ENCODE measurements around the gene BCR. TPM values are rescaled to one million over a fixed set of nuclear protein-coding genes. Genes with fewer than 3 reads are reported as not detected.

BCR gene
- total and polyA plus RNA-seq, 2 donors, result 17.9 to 22.8 TPM

DNA sequence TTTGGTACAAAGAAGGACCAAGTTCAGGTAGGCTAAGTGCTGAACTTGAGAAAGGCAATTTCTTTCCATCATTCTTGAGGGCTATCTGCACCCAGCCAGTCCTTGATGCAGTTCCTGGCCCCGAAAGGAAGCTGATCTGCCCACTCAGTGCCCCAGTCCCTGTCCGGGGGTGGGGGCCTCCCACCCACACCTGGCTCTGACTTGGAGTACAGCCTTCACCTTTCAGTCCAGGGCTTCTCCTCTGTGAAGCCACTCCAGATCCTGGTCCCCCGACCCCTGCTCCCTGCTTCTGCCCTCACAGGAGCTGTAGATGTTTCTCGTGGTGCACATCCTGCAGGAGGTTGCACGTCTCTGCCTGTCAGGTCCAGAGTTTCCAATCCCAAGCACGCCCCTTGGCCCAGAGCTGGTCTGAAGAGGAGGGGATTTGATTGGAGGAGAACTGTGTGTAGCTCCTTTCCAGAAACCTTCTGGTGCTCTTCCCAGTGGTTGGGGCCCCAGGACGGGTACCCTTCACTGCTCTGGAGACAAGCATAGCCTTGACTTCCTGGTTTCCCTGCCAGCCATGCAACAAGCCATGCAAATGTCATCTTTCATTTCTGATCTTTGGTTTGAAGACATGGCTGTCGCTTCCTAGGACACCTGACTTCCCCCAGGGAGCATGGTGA, 75.3 kb downstream of the BCR start:
- Histone ChIP-seq H3K36me3 (ENCODE audit: control insufficient read depth in 2 of 2, insufficient read depth in 2 of 2, low read length in 1 of 2) (peaks cover 46 to 67% of the 10 kb centered on the region in 2 donors), H3K9me3 (ENCODE audit: control insufficient read depth in 2 of 2, insufficient read depth in 1 of 2, low read length in 1 of 2) (no peaks in the 10 kb centered on the region), H3K4me3 (ENCODE audit: low read length in 2 of 2) (no peak overlapping the region), H3K27ac (ENCODE audit: low read depth in 1 of 2, low read length in 1 of 2) (no peak overlapping the region), H3K27me3 (ENCODE audit: control insufficient read depth in 2 of 2, insufficient read depth in 1 of 2, low read length in 1 of 2) (no peaks in the 10 kb centered on the region), H3K4me1 (ENCODE audit: control insufficient read depth in 2 of 2, insufficient read depth in 2 of 2, low read length in 2 of 2) (peaks cover 0 to 33% of the 10 kb centered on the region in 2 donors)
- DNase-seq (ENCODE audit: low read depth in 6 of 9, low spot score in 9 of 9), result no peak
- WGBS, result 95% methylated on average over 8 of the region's 8 CpGs

DNA sequence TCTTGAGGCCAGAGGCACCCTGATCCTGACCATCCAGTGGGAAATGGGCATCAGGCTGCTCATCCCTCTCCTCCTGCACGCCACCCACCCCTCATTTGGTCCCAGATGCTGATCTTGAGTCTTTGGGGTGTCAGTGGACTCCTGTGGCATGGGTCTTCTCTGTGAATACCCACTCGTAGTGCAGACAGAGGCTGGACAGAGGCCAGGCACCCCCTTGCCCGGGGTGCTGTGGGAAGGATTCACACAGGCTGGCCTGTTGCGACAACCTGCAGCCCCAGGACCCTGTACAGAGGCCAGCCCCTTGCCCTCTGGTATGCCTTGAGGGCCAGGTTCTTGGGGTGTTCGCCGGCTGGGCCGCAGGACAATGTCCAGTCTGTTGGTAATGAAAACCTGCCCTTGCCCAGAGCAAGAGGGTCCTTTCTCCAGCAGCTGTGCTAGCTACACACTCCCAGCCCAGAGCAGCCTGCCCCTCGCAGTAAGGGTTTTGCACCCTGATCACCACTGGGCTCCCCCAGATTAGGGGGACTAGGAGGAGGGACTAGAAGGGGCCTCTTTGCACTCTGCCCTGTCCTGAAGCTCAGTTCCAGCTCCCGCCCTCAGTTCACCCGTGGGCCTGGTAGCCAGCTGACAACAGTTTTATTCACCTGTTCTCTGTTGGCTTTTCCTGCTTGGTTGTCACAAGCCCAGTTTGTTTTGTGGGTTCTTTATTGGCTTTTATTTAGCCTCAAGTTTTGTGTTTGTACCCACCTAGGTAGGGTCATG, 76.0 kb downstream of the BCR start:
- H3K4me3 ChIP-seq (ENCODE audit: low read length in 2 of 2), result no peak overlapping the region
- peaks cover 52 to 74% of the 10 kb centered on the region in 2 donors for H3K36me3 ChIP-seq (ENCODE audit: control insufficient read depth in 2 of 2, insufficient read depth in 2 of 2, low read length in 1 of 2)
- H3K9me3 ChIP-seq (ENCODE audit: control insufficient read depth in 2 of 2, insufficient read depth in 1 of 2, low read length in 1 of 2), result no peaks in the 10 kb centered on the region
- 97% methylated on average over 10 of the region's 10 CpGs for WGBS
- H3K27me3 ChIP-seq (ENCODE audit: control insufficient read depth in 2 of 2, insufficient read depth in 1 of 2, low read length in 1 of 2), result no peaks in the 10 kb centered on the region
- H3K27ac ChIP-seq (ENCODE audit: low read depth in 1 of 2, low read length in 1 of 2), result peak overlapping the region in 1 of 2 donors; percentile 22
- no peak for DNase-seq (ENCODE audit: low read depth in 6 of 9, low spot score in 9 of 9)
- H3K4me1 ChIP-seq (ENCODE audit: control insufficient read depth in 2 of 2, insufficient read depth in 2 of 2, low read length in 2 of 2), result peaks cover 0 to 26% of the 10 kb centered on the region in 2 donors

DNA sequence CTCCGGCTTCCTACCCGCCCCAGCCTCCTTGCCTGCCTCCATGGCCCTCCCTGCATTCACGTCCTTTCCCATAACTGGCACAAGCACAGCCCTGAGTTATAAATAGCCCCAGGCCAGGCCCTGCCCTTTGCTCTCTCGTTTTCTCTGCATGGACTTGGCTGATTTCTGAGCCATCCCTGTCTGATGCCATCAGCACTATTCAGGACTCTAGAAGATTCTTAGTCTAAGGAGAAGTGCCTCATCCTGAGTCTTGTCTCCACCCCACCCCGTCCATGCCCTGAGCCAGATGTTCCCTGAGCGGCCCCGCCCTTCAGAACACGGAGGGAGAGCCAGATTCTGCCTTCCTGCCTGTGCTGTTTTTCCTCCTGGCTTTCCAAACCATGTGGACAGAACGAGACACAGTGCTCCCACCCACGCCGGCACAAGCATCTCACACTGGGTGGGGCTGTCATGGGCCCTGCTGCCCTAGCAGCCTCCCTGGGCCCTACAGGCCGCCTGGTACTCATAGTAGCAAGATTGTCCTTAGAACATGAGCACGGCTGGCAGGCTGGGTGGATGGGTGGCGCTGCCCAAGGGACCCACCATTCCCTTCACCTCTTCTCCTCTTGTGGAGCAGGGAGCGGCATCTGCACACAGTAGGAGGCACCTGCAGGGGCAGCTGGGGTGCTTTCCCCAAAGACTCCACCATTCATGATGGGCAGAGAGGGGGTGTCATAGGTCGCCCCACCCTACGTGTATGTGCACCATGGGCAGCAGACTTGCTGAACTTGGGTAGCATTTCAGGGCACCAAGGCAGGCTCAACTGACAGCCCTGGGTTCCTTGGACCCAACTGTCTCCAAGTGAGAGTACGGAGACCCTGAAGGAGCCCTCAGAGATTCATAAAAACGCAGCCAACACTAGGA, 76.9 kb downstream of the BCR start:
- peaks cover 60 to 79% of the 10 kb centered on the region in 2 donors for H3K36me3 ChIP-seq (ENCODE audit: control insufficient read depth in 2 of 2, insufficient read depth in 2 of 2, low read length in 1 of 2)
- 97% methylated on average over 19 of the region's 19 CpGs for WGBS

DNA sequence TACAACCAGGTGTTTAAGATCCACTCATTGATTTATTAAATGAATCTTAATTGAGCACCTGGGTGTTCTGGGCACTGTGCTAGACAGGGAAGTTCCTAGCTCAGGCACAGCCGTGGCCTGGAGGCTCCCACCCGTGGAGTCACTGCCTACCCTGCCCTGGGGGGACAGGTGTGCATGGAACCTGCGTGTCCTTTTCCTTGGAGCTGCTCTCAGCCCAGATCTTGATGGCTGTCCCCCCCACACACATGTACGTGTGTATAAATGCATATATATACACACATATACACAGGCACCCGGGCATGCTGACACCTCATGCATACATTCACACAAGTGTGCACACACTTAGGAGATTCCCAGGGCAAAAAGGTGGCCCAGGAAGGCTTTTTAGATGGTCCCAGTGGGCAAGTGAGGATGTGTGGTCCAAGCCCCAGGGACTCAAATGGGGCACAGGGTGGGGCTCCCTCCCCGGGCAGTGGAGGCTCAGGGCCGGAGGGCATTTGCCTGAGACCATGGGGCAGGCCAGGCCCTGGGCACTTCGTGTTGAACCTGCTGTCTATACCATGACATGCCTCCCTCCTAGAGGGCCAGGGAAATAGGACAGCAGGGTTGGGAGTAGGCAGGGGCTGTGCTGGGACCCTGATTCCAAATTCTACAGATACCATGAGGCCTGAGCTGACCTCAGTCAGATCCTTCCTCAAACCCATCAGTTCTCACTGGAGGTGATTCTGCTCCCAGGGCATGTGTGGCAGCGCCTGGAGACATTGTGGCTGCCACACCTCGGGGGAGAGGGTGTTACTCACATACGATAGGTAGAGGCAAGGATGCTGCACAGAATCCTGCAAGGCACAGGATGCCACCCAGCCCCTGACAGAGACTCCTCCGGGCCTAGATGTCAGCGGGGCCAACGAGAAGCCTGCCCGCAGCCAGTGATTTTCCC, 77.8 kb downstream of the BCR start:
- Histone ChIP-seq H3K9me3 (ENCODE audit: control insufficient read depth in 2 of 2, insufficient read depth in 1 of 2, low read length in 1 of 2) (no peaks in the 10 kb centered on the region), H3K27ac (ENCODE audit: low read depth in 1 of 2, low read length in 1 of 2) (no peak overlapping the region), H3K36me3 (ENCODE audit: control insufficient read depth in 2 of 2, insufficient read depth in 2 of 2, low read length in 1 of 2) (peaks cover 61 to 86% of the 10 kb centered on the region in 2 donors), H3K4me1 (ENCODE audit: control insufficient read depth in 2 of 2, insufficient read depth in 2 of 2, low read length in 2 of 2) (peaks cover 0 to 17% of the 10 kb centered on the region in 2 donors), H3K4me3 (ENCODE audit: low read length in 2 of 2) (no peak overlapping the region), H3K27me3 (ENCODE audit: control insufficient read depth in 2 of 2, insufficient read depth in 1 of 2, low read length in 1 of 2) (no peaks in the 10 kb centered on the region)
- no peak for DNase-seq (ENCODE audit: low read depth in 6 of 9, low spot score in 9 of 9)
- WGBS, result 97% methylated on average over 15 of the region's 15 CpGs

More for the DNA sequence above, 76.9 kb downstream of the BCR start:
- no peaks in the 10 kb centered on the region for H3K27me3 ChIP-seq (ENCODE audit: control insufficient read depth in 2 of 2, insufficient read depth in 1 of 2, low read length in 1 of 2)
- H3K4me1 ChIP-seq (ENCODE audit: control insufficient read depth in 2 of 2, insufficient read depth in 2 of 2, low read length in 2 of 2), result peaks cover 0 to 19% of the 10 kb centered on the region in 2 donors
- H3K27ac ChIP-seq (ENCODE audit: low read depth in 1 of 2, low read length in 1 of 2), result no peak overlapping the region
- no peak overlapping the region for H3K4me3 ChIP-seq (ENCODE audit: low read length in 2 of 2)
- DNase-seq (ENCODE audit: low read depth in 6 of 9, low spot score in 9 of 9), result no peak
- no peaks in the 10 kb centered on the region for H3K9me3 ChIP-seq (ENCODE audit: control insufficient read depth in 2 of 2, insufficient read depth in 1 of 2, low read length in 1 of 2)

DNA sequence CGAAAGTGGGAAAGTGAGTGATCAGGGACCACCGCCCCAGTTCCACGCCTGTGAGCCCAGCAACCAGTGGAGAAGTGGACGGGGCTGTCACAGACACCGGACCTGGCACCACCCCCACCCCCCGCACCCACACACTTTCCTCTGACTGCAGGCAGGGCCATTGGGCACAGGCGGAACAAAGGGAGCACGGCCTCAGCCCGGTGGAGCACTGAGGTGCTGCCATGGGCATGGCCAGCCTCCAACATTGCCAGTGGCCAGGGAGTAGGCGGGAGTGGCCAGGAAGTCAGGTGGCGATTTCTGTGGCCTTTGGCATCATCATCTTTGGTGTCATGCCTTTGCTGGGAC, 78.5 kb downstream of the BCR start:
- no peak overlapping the region for H3K4me3 ChIP-seq (ENCODE audit: low read length in 2 of 2)
- WGBS, result 97% methylated on average over 11 of the region's 11 CpGs
- H3K27ac ChIP-seq (ENCODE audit: low read depth in 1 of 2, low read length in 1 of 2), result no peak overlapping the region
- H3K9me3 ChIP-seq (ENCODE audit: control insufficient read depth in 2 of 2, insufficient read depth in 1 of 2, low read length in 1 of 2), result no peaks in the 10 kb centered on the region
- peaks cover 63 to 88% of the 10 kb centered on the region in 2 donors for H3K36me3 ChIP-seq (ENCODE audit: control insufficient read depth in 2 of 2, insufficient read depth in 2 of 2, low read length in 1 of 2)
- peaks cover 0 to 11% of the 10 kb centered on the region in 2 donors for H3K4me1 ChIP-seq (ENCODE audit: control insufficient read depth in 2 of 2, insufficient read depth in 2 of 2, low read length in 2 of 2)
- H3K27me3 ChIP-seq (ENCODE audit: control insufficient read depth in 2 of 2, insufficient read depth in 1 of 2, low read length in 1 of 2), result no peaks in the 10 kb centered on the region
- no peak for DNase-seq (ENCODE audit: low read depth in 6 of 9, low spot score in 9 of 9)

DNA sequence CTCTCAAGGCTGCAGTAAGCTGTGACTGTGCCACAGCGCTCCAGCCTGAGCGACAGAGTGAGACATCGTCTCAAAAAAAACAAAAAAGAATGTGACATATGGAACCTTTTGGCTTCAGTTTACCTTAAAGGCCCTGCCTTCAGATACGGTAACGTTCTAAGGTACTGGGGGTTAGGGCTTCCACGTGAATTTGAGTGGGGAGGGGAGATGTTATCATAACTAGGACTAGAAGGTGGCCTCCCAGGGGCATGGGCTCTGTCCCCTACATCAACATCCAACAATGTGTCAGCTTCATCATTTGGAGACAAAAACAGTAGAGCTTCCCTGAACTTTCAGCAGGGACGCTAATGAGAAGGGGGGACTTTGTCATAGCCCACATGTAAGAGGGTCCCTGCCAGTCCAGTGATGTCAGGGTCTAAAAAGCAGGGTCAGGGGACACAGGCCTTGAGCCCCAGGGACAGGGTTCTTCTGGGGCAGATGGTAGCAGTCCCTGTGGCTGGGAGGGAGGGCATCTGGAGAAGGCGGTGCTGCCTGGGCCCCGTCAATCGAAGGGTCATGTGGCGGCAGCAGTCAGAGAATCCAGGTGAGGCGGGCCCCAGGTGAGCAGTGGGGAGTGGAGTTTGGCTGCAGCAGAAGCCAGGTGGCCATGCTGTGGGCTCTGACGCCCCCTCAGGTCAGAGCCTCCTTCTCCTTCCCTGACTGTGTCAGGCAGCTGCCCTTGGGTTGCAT, 79.8 kb downstream of the BCR start:
- H3K36me3 ChIP-seq (ENCODE audit: control insufficient read depth in 2 of 2, insufficient read depth in 2 of 2, low read length in 1 of 2), result peaks cover 64 to 87% of the 10 kb centered on the region in 2 donors
- 97% methylated on average over 13 of the region's 13 CpGs for WGBS
- no peak for DNase-seq (ENCODE audit: low read depth in 6 of 9, low spot score in 9 of 9)

DNA sequence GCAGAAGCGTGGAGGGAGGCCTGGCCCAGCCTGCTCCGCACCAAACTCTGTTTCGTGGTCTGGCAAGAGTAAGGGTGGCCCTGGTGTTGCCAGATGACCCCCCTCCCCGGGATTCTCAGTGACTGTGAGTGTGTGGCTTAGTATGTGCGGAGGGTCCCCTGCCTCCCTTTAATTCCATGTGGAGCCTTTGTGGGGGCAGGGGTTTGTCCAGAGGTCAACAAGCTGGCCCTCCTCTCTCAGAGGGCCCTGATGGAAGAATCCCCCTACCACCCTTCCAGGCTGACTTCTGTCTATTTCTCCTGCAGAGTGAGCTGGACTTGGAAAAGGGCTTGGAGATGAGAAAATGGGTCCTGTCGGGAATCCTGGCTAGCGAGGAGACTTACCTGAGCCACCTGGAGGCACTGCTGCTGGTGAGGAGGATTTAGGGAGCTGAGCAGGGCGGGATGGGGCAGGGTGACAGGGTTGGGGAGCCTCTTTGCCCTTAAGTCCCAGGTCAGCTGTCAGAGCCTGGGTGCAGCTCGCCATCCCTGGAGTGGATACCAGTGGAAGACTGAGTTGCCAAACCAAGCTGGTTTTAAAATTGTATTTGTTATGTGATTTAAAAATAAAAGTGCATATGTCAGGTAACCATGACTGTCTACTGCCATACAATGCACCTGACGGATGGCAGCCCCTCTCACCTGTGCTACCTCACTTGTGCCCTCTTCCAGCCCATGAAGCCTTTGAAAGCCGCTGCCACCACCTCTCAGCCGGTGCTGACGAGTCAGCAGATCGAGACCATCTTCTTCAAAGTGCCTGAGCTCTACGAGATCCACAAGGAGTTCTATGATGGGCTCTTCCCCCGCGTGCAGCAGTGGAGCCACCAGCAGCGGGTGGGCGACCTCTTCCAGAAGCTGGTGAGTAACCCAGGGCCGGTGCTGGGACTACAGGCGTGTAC, 80.6 kb downstream of the BCR start:
- Histone ChIP-seq H3K4me3 (ENCODE audit: low read length in 2 of 2) (no peak overlapping the region), H3K27me3 (ENCODE audit: control insufficient read depth in 2 of 2, insufficient read depth in 1 of 2, low read length in 1 of 2) (no peaks in the 10 kb centered on the region), H3K36me3 (ENCODE audit: control insufficient read depth in 2 of 2, insufficient read depth in 2 of 2, low read length in 1 of 2) (peaks cover 58 to 83% of the 10 kb centered on the region in 2 donors), H3K4me1 (ENCODE audit: control insufficient read depth in 2 of 2, insufficient read depth in 2 of 2, low read length in 2 of 2) (no peaks in the 10 kb centered on the region), H3K9me3 (ENCODE audit: control insufficient read depth in 2 of 2, insufficient read depth in 1 of 2, low read length in 1 of 2) (no peaks in the 10 kb centered on the region), H3K27ac (ENCODE audit: low read depth in 1 of 2, low read length in 1 of 2) (no peak overlapping the region)
- no peak for DNase-seq (ENCODE audit: low read depth in 6 of 9, low spot score in 9 of 9)
- 97% methylated on average over 21 of the region's 21 CpGs for WGBS

More for the DNA sequence above, 79.8 kb downstream of the BCR start:
- Histone ChIP-seq H3K27me3 (ENCODE audit: control insufficient read depth in 2 of 2, insufficient read depth in 1 of 2, low read length in 1 of 2) (no peaks in the 10 kb centered on the region), H3K4me1 (ENCODE audit: control insufficient read depth in 2 of 2, insufficient read depth in 2 of 2, low read length in 2 of 2) (peaks cover 0 to 6% of the 10 kb centered on the region in 2 donors), H3K27ac (ENCODE audit: low read depth in 1 of 2, low read length in 1 of 2) (no peak overlapping the region), H3K4me3 (ENCODE audit: low read length in 2 of 2) (no peak overlapping the region), H3K9me3 (ENCODE audit: control insufficient read depth in 2 of 2, insufficient read depth in 1 of 2, low read length in 1 of 2) (no peaks in the 10 kb centered on the region)
